Spinal cord (tissue), 10 donors: Measurements from ENCODE around the gene KIN. TPM values are rescaled to one million over a fixed set of nuclear protein-coding genes. Genes with fewer than 3 reads are reported as not detected.
"Not testable (repeated sequence)": the region's sequence is repeated elsewhere in the genome, so short reads cannot be mapped to it uniquely, and the experiment has no call there.

ENCODE experiments used
- DNase-seq, 6 donors: peaks; one replicate each; pipeline versions ENCODE4 v3.0.0 to v3.0.0-alpha.2; 2013 to 2015; ENCODE audit warnings: low spot score in 6 of 6, low read depth in 4 of 6
- H3K27ac ChIP-seq: one replicate; pipeline ENCODE4 v1.5.1; 2013; ENCODE audit warnings: low read depth, low read length, control low read depth
- H3K27me3 ChIP-seq: one replicate; pipeline ENCODE4 v1.6.1; 2013; ENCODE audit warnings: low read length; ENCODE audit not compliant: control insufficient read depth, insufficient read depth
- H3K36me3 ChIP-seq: one replicate; pipeline ENCODE4 v1.6.1; 2013; ENCODE audit warnings: low read length; ENCODE audit not compliant: control insufficient read depth, insufficient read depth
- H3K4me1 ChIP-seq: one replicate; pipeline ENCODE4 v1.6.1; 2013; ENCODE audit warnings: low read length; ENCODE audit not compliant: control insufficient read depth, insufficient read depth
- H3K4me3 ChIP-seq: one replicate; pipeline ENCODE4 v1.5.1; 2013; ENCODE audit warnings: low read depth, low read length, control low read depth
- H3K9me3 ChIP-seq: one replicate; pipeline ENCODE4 v1.6.1; 2013; ENCODE audit warnings: low read length; ENCODE audit not compliant: control insufficient read depth, insufficient read depth
- WGBS: methylation state at CpG from one replicate; pipeline ENCODE4 v1.1.5; 2013; ENCODE audit warnings: missing lambda C conversion rate; ENCODE audit not compliant: insufficient coverage; 5-methylcytosine and 5-hydroxymethylcytosine counted together
- polyA plus RNA-seq, 2 donors: library from polyadenylated mRNA; unstranded; fragments of 120-200 nt; gene quantifications; one replicate each; pipeline ENCODE4 v1.2.1, GENCODE V29; 2013; ENCODE audit not compliant: insufficient read length in 2 of 2
- total RNA-seq, 2 donors: library from RNA; depleted of rRNA in 1 of 2; stranded (reverse); fragments of 120-200 nt in 1 of 2; fragments of >200 nt in 1 of 2; gene quantifications; one replicate each; pipeline versions ENCODE4 v1.2.3 to v1.2.4, GENCODE V29; 2013 to 2014
- donor health status: healthy.

KIN gene
- total and polyA plus RNA-seq, 4 donors, result 12.7 to 16.9 (median 15.8) TPM

DNA sequence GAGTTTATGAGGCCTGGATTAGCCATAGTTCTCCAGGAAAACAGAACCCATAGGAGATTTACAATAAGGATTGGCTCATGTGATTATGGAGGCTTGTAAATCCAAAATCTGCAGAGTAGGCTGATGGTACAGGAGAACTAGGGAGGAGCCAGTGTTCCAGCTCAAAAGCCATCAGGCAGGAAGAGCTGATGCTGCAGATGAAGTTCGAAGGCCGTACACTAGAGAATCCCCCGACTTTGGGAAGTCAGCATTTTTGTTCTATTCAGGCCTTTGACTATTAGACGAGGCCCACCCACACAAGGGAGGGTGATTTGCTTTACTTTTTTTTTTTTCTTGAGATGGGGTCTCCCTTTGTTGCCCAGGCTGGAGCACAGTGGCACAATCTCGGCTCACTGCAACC is 37.6 kb downstream of the KIN start:
- H3K36me3 ChIP-seq, result peaks cover 13% of the 10 kb centered on the region
- H3K27ac ChIP-seq, result no peak overlapping the region
- H3K4me1 ChIP-seq, result no peaks in the 10 kb centered on the region
- no peak for DNase-seq
- no peaks in the 10 kb centered on the region for H3K9me3 ChIP-seq
- H3K4me3 ChIP-seq, result no peak overlapping the region
- 100% methylated on average over 2 of the region's 5 CpGs for WGBS
- no peaks in the 10 kb centered on the region for H3K27me3 ChIP-seq

DNA sequence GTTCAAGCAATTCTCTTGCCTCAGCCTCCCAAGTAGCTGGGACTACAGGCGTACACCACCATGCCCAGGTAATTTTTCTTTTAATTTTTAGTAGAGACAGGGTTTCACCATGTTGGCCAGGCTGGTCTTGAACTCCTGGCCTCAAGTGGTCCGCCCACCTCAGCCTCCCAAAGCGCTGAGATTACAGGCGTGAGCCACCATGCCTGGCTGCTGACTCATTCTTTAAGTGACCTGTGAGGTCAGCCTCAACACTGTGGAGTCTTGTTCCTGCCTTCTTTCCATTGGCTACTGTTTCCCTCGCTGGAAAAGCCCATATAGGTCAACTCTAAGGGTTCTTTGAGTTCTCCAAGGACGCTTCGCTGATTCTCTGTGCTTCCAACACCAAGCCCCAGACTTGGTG is 39.2 kb downstream of the KIN start:
- H3K36me3 ChIP-seq, H3K4me3 ChIP-seq, H3K27ac ChIP-seq, H3K27me3 ChIP-seq, H3K9me3 ChIP-seq, DNase-seq, H3K4me1 ChIP-seq: not testable (repeated sequence)
- WGBS, result 90% methylated on average over 6 of the region's 7 CpGs

DNA sequence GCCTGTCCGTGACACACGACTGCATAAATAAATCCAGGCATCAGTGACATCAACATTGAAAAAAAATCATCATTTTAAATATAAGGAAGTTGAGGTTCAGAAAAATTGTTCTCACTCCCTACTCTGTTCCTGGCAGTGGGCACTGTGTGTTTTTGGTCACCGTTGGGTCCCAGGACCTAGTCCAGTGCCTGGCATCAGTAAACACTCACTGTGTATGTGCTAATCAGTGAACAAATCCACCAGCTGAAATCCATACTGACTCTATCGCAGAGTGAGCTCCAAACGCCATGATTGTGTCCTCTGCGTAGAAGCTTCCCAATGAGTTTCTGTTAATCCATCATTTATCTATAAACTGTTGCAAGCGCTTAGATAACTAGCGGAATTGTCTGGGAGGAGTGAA is 43.5 kb downstream of the KIN start:
- H3K36me3 ChIP-seq, result no peaks in the 10 kb centered on the region
- H3K27ac ChIP-seq, result no peak overlapping the region
- no peaks in the 10 kb centered on the region for H3K27me3 ChIP-seq
- DNase-seq, result no peak
- 89% methylated on average over 1 of the region's 8 CpGs for WGBS
- no peak overlapping the region for H3K4me3 ChIP-seq
- no peaks in the 10 kb centered on the region for H3K9me3 ChIP-seq
- H3K4me1 ChIP-seq, result no peaks in the 10 kb centered on the region

DNA sequence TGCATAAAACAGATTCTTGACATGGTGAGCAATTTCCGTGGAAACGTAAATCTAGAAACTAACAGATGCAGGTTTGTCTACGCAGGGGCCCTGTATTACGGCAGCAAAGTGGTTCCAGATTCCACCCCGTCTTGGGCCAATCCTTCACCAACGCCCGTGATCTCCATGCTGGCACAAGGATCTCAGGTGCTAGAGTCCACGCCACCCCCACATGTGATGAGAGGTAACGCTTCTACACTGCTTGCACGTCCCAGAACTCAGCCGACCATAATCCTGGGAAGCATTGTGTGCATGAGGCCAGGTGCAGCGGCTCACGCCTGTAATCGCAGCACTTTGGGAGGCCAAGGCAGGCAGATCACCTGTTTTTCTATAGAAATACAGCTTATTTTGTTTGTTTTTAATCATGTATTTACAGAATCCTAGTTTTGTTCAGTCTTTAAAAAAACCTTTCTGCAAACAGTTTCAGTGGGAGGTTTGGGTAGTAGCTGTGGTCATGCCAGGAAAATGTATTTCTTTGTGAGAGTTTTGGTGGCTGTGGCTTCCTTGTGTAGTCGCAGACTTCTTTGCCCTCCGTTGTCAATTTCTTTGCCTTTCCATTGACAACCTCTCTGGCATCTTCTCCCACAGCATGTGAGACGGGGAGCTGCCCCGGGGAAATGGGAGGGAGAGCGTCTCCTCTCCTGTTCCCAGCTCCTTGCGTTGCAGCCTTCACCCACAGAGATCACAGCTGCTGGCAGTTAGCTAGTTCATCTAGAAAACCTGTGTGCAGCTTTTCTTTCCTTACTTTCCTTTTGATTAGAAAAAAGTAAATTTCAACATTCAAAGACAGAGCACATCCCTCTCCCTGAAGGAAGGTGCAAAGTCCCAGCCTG is 49.0 kb downstream of the KIN start:
- H3K36me3 ChIP-seq, result no peaks in the 10 kb centered on the region
- no peaks in the 10 kb centered on the region for H3K4me1 ChIP-seq
- no peaks in the 10 kb centered on the region for H3K27me3 ChIP-seq
- H3K27ac ChIP-seq, result no peak overlapping the region
- H3K9me3 ChIP-seq, result no peaks in the 10 kb centered on the region
- no peak for DNase-seq
- 89% methylated on average over 10 of the region's 20 CpGs for WGBS
- no peak overlapping the region for H3K4me3 ChIP-seq

DNA sequence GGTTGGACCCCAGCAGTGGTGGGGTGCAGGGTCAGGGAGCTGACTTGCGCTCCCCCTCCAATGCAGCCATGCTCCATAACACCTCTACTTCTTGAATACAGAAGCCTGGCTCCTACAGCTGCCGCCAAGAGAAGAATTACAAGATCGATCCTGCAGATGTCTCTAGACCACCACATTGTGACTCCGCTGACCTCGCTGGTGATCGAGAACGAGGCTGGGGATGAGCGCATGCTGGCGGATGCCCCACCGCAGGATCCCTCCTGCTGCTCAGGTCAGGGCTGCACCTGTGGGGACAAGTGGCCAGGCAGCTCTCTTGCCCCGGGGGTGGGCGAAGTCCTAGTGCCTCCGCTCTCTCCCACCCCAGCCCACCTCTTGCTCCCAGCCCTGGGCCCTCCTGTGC is 53.0 kb downstream of the KIN start:
- Histone ChIP-seq H3K27me3 (no peaks in the 10 kb centered on the region), H3K9me3 (no peaks in the 10 kb centered on the region), H3K36me3 (no peaks in the 10 kb centered on the region), H3K4me1 (no peaks in the 10 kb centered on the region), H3K4me3 (no peak overlapping the region), H3K27ac (no peak overlapping the region)
- DNase-seq, result no peak
- 88% methylated on average over 10 of the region's 13 CpGs for WGBS

DNA sequence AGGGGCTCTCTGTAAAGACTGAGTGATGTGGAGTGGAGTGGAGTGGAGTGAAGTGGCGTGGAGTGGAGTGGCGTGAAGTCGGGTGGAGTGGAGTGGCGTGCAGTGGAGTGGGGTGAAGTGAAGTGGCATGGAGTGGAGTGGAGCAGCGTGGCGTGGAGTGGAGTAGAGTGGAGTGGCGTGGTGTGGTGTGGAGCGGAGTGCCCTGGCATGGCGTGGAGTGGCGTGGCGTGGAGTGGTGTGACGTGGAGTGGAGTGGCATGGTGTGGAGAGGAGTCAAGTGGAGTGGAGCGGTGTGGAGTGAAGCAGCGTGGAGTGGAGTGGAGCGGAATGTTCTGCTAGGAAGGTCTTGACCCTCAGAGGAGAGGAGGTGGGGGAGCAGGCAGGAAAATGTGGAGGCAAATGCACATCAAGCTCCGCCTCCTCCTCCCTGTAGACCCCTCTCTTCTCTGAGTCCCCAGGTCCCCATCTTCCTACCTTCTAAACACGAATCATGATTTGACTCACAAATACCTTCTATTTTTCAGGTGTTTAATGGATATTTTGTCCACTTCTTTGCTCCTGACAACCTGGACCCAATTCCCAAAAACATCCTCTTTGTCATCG is 64.8 kb downstream of the KIN start:
- H3K27ac ChIP-seq, result no peak overlapping the region
- no peaks in the 10 kb centered on the region for H3K4me1 ChIP-seq
- H3K9me3 ChIP-seq, result no peaks in the 10 kb centered on the region
- no peak overlapping the region for H3K4me3 ChIP-seq
- no peak for DNase-seq
- 95% methylated on average over 13 of the region's 18 CpGs for WGBS
- no peaks in the 10 kb centered on the region for H3K36me3 ChIP-seq
- H3K27me3 ChIP-seq, result no peaks in the 10 kb centered on the region

DNA sequence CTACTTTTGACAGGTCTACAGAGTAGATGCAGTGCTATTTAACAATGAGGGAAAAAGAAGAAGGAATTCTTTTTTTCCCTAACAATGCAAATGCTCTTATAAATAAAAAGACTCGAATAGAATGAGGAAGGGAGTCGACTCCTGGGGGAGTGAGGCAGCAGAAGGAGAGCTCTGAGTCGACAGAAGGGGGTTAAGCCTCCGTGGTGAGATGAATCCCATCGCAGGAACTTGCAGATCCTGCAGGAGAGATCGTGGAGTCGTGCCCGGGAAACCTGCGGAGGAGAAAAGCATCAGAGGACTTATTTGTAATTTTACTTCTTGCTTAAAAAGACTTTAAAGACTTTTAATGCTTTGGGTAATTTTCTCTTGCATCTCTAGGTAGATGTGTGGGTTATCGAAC is 67.3 kb downstream of the KIN start:
- no peak overlapping the region for H3K4me3 ChIP-seq
- no peak for DNase-seq
- no peaks in the 10 kb centered on the region for H3K27me3 ChIP-seq
- no peaks in the 10 kb centered on the region for H3K9me3 ChIP-seq
- H3K4me1 ChIP-seq, result no peaks in the 10 kb centered on the region
- H3K36me3 ChIP-seq, result no peaks in the 10 kb centered on the region
- WGBS, result 60% methylated on average over 6 of the region's 10 CpGs
- no peak overlapping the region for H3K27ac ChIP-seq

DNA sequence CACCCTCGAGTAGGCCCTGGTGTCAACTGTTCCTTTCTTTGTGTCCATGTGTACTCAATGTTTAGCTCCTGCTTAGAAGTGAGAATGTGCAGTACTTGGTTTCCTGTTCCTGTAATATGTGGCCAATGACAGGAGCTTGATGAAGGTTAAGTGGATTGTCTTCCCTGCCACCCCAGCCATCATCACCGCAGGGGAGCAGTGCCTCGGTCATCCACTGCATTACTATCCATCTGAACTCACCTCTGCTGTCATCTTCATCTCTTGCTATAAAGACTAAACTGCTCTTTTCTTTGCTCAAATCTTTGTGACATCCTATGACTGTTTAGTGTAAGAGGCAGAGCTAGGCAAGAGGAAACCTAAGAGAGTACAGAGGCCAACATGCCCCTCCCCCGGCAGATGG is 69.1 kb downstream of the KIN start:
- no peaks in the 10 kb centered on the region for H3K4me1 ChIP-seq
- no peaks in the 10 kb centered on the region for H3K27me3 ChIP-seq
- H3K27ac ChIP-seq, result no peak overlapping the region
- no peak overlapping the region for H3K4me3 ChIP-seq
- H3K9me3 ChIP-seq, result no peaks in the 10 kb centered on the region
- 67% methylated on average over 1 of the region's 4 CpGs for WGBS
- H3K36me3 ChIP-seq, result no peaks in the 10 kb centered on the region
- DNase-seq, result no peak

DNA sequence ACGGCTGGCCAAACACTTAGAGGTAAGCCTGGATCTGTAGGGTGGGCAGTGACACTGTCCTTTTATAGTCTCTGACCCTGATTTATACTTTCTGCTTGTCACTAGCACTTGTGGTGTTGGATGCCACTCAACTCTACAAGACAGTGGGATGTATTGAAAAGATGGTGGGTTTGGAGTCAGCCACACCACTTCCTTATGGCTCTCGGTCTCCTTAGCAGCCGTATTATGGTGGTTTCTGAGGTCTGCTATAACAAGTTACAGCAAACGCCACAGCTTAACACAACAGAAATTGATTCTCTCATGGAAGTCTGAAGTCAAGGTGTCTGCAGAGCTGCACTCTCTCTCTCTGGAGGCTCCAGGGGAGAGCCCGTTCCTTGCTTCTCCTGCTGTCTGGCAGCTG is 70.0 kb downstream of the KIN start:
- no peaks in the 10 kb centered on the region for H3K4me1 ChIP-seq
- no peak overlapping the region for H3K27ac ChIP-seq
- no peaks in the 10 kb centered on the region for H3K9me3 ChIP-seq
- DNase-seq, result no peak
- WGBS, result 82% methylated on average over 3 of the region's 5 CpGs
- no peak overlapping the region for H3K4me3 ChIP-seq
- no peaks in the 10 kb centered on the region for H3K36me3 ChIP-seq
- no peaks in the 10 kb centered on the region for H3K27me3 ChIP-seq

DNA sequence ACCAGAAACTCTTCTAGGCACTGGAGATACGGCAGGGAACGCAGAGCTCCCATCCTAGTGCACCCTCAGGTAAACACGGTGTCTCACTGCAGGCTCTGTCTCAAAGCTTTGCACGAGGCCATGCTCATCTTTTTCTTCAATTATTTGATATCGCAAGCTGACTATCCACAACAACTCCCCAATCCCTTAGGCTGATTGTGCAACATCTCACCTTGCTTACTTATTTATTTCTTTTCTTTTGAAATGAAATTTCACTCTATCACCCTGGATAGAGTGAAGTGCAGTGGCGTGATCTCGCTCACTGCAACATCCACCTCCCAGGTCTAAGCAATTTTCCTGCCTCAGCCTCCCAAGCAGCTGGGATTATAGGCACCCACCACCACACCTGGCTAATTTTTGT is 72.3 kb downstream of the KIN start:
- no peak for DNase-seq
- no peaks in the 10 kb centered on the region for H3K9me3 ChIP-seq
- 90% methylated on average over 5 of the region's 7 CpGs for WGBS

More for the DNA sequence above, 72.3 kb downstream of the KIN start:
- H3K4me3 ChIP-seq, result no peak overlapping the region
- H3K4me1 ChIP-seq, result no peaks in the 10 kb centered on the region
- H3K27ac ChIP-seq, result no peak overlapping the region
- no peaks in the 10 kb centered on the region for H3K36me3 ChIP-seq
- no peaks in the 10 kb centered on the region for H3K27me3 ChIP-seq
